ENCODE results near the gene MT1E.

MT1E gene

GRCh38 chr16:56610017-56610608, 15.5 kb upstream of the MT1E start:
- TF ChIP-seq CTCF (IDR thresholded peaks at IDR 0.05; ENCODE audit: low read depth, low read length, missing control alignments) = no peak
- peak; percentile 60 for DNase-seq (ENCODE audit: low read depth)
- peak overlapping the region; percentile 88 for H3K4me3 ChIP-seq (ENCODE audit: low read depth, low read length)
- in situ Hi-C loops (cut with HindIII; ENCODE audit: low sequenced_read_pairs) = no loop called here

- TF ChIP-seq CTCF (IDR thresholded peaks at IDR 0.05; ENCODE audit: low read depth, low read length, missing control alignments) = no peak
- no peak for DNase-seq (ENCODE audit: low read depth)
- H3K4me3 ChIP-seq (ENCODE audit: low read depth, low read length) = peak overlapping the region; percentile 88
- in situ Hi-C loops (cut with HindIII; ENCODE audit: low sequenced_read_pairs) = no loop called here
These were observed 14.9 kb upstream of the MT1E start for GRCh38 chr16:56610609-56611111.

GRCh38 chr16:56611281-56611833, 14.2 kb upstream of the MT1E start:
- H3K4me3 ChIP-seq (ENCODE audit: low read depth, low read length) = no peak overlapping the region
- no peak for DNase-seq (ENCODE audit: low read depth)
- TF ChIP-seq CTCF (IDR thresholded peaks at IDR 0.05; ENCODE audit: low read depth, low read length, missing control alignments) = no peak
- in situ Hi-C loops (cut with HindIII; ENCODE audit: low sequenced_read_pairs) = no loop called here

GRCh38 chr16:56613706-56614105, 11.9 kb upstream of the MT1E start:
- H3K4me3 ChIP-seq (ENCODE audit: low read depth, low read length) = no peak overlapping the region
- no peak for TF ChIP-seq CTCF (IDR thresholded peaks at IDR 0.05; ENCODE audit: low read depth, low read length, missing control alignments)
- no peak for DNase-seq (ENCODE audit: low read depth)
- in situ Hi-C loops (cut with HindIII; ENCODE audit: low sequenced_read_pairs) = no loop called here

- H3K4me3 ChIP-seq (ENCODE audit: low read depth, low read length) = no peak overlapping the region
- in situ Hi-C loops (cut with HindIII; ENCODE audit: low sequenced_read_pairs) = no loop called here
- no peak for TF ChIP-seq CTCF (IDR thresholded peaks at IDR 0.05; ENCODE audit: low read depth, low read length, missing control alignments)
- peak; percentile 66 for DNase-seq (ENCODE audit: low read depth)
These were observed 11.0 kb upstream of the MT1E start for GRCh38 chr16:56614549-56614991.

GRCh38 chr16:56615353-56615752, 10.2 kb upstream of the MT1E start:
- in situ Hi-C loops (cut with HindIII; ENCODE audit: low sequenced_read_pairs) = no loop called here
- H3K4me3 ChIP-seq (ENCODE audit: low read depth, low read length) = no peak overlapping the region
- no peak for TF ChIP-seq CTCF (IDR thresholded peaks at IDR 0.05; ENCODE audit: low read depth, low read length, missing control alignments)

More at GRCh38 chr16:56615353-56615752, 10.2 kb upstream of the MT1E start:
- no peak for DNase-seq (ENCODE audit: low read depth)

All from astrocyte of the cerebellum (primary cell).